Measurements from ENCODE around the gene SLAMF8. TPM values are rescaled to one million over a fixed set of nuclear protein-coding genes. Genes with fewer than 3 reads are reported as not detected.
A peak's percentile ranks its signal among the peaks of the same experiment; 100 is the strongest.

Gene SLAMF8
- total RNA-seq, 6 experiments from 2014 or later, result 0.09 to 0.99 (median 0.40) TPM

GRCh38 chr1:159869607-159870006, 42.9 kb downstream of the SLAMF8 start:
- Mint-ChIP-seq H3K4me3 (no peak overlapping the region), H3K4me1 (ENCODE audit: low read depth) (peaks cover 47% of the 10 kb centered on the region), H3K36me3 (ENCODE audit: low read depth) (peaks cover 5% of the 10 kb centered on the region; the same call in 1 of the 2 replicates), H3K27me3 (ENCODE audit: insufficient read depth) (peaks cover 1% of the 10 kb centered on the region; the same call in 1 of the 2 replicates), H3K9me3 (no peaks in the 10 kb centered on the region), H3K27ac (peak overlapping the region; percentile 75)
- TF ChIP-seq CTCF (IDR thresholded peaks at IDR 0.05), result no peak
- DNase-seq, result no peak

GRCh38 chr1:159870704-159871103, 44.0 kb downstream of the SLAMF8 start:
- TF ChIP-seq CTCF (IDR thresholded peaks at IDR 0.05), result no peak
- Mint-ChIP-seq H3K9me3 (no peaks in the 10 kb centered on the region), H3K27ac (no peak overlapping the region), H3K4me1 (ENCODE audit: low read depth) (peaks cover 43% of the 10 kb centered on the region), H3K4me3 (no peak overlapping the region), H3K36me3 (ENCODE audit: low read depth) (peaks cover 5% of the 10 kb centered on the region; the same call in 1 of the 2 replicates), H3K27me3 (ENCODE audit: insufficient read depth) (peaks cover 1% of the 10 kb centered on the region; the same call in 1 of the 2 replicates)
- no peak for DNase-seq

GRCh38 chr1:159872891-159873290, 46.2 kb downstream of the SLAMF8 start:
- H3K9me3 Mint-ChIP-seq, result no peaks in the 10 kb centered on the region
- peaks cover 12% of the 10 kb centered on the region for H3K36me3 Mint-ChIP-seq (ENCODE audit: low read depth)
- H3K4me3 Mint-ChIP-seq, result no peak overlapping the region
- no peaks in the 10 kb centered on the region for H3K27me3 Mint-ChIP-seq (ENCODE audit: insufficient read depth)
- peaks cover 21% of the 10 kb centered on the region for H3K4me1 Mint-ChIP-seq (ENCODE audit: low read depth)
- H3K27ac Mint-ChIP-seq, result no peak overlapping the region
- no peak for DNase-seq
- no peak for TF ChIP-seq CTCF (IDR thresholded peaks at IDR 0.05)

- Mint-ChIP-seq H3K27ac (no peak overlapping the region), H3K4me3 (no peak overlapping the region), H3K27me3 (ENCODE audit: insufficient read depth) (no peaks in the 10 kb centered on the region), H3K36me3 (ENCODE audit: low read depth) (peaks cover 12% of the 10 kb centered on the region), H3K9me3 (no peaks in the 10 kb centered on the region), H3K4me1 (ENCODE audit: low read depth) (peaks cover 14% of the 10 kb centered on the region)
- TF ChIP-seq CTCF (IDR thresholded peaks at IDR 0.05), result no peak
- no peak for DNase-seq
Observed at GRCh38 chr1:159873530-159874143, 47.0 kb downstream of the SLAMF8 start.

- Mint-ChIP-seq H3K4me1 (ENCODE audit: low read depth) (no peaks in the 10 kb centered on the region), H3K9me3 (no peaks in the 10 kb centered on the region), H3K27me3 (ENCODE audit: insufficient read depth) (no peaks in the 10 kb centered on the region), H3K36me3 (ENCODE audit: low read depth) (peaks cover 13% of the 10 kb centered on the region), H3K27ac (no peak overlapping the region), H3K4me3 (no peak overlapping the region)
- no peak for TF ChIP-seq CTCF (IDR thresholded peaks at IDR 0.05)
- DNase-seq, result no peak
Observed at GRCh38 chr1:159877695-159878444, 51.2 kb downstream of the SLAMF8 start.

Measured in HFFc6 (cell line).